HFFc6 (cell line): ENCODE data around the gene PCGF1. TPM values are rescaled to one million over a fixed set of nuclear protein-coding genes. Genes with fewer than 3 reads are reported as not detected.
A peak's percentile ranks its signal among the peaks of the same experiment; 100 is the strongest.

Source experiments
- DNase-seq: peaks from one replicate; pipeline ENCODE4 v3.0.0-alpha.2; 2018
- H3K27ac Mint-ChIP-seq: 2 replicates; pipeline ENCODE4 v1.8.0; 2020; ENCODE audit warnings: mild to moderate bottlenecking, mixed read lengths
- H3K27me3 Mint-ChIP-seq: 2 replicates; pipeline ENCODE4 v1.8.0; 2021; ENCODE audit warnings: mild to moderate bottlenecking, moderate library complexity, mixed read lengths; ENCODE audit not compliant: insufficient read depth
- H3K36me3 Mint-ChIP-seq: 2 replicates; pipeline ENCODE4 v1.8.0; 2021; ENCODE audit warnings: low read depth, mixed read lengths
- H3K4me1 Mint-ChIP-seq: 2 replicates; pipeline ENCODE4 v1.8.0; 2020; ENCODE audit warnings: low read depth, mixed read lengths
- H3K4me3 Mint-ChIP-seq: 2 replicates; pipeline ENCODE4 v1.8.0; 2020; ENCODE audit warnings: mild to moderate bottlenecking, moderate library complexity, mixed read lengths
- H3K9me3 Mint-ChIP-seq: 2 replicates; pipeline ENCODE4 v1.8.0; 2020; ENCODE audit warnings: mild to moderate bottlenecking, mixed read lengths
- long read RNA-seq: library from polyadenylated mRNA; unstranded; transcript quantifications from one replicate; pipeline ENCODE4 v2.0.0, GENCODE V29; 2019
- total RNA-seq, 6 experiments: library from RNA; stranded (reverse); fragmentation: NEBNext Ultra II Directional; extraction: Animal tissue kit (Norgen Biotek cat#: 25700); gene quantifications; 2 replicates in 1 of 6; 3 replicates in 5 of 6; pipeline ENCODE4 v1.2.3, GENCODE V29; 2021
- TF ChIP-seq, protein P1 (sequence below): fragments of 200-600 bp; sonication (generic); IDR thresholded peaks from 2 replicates; pipeline ENCODE4 v1.5.0; 2021; ENCODE audit warnings: antibody characterized with exemption, mild to moderate bottlenecking

PCGF1 gene
- total RNA-seq, result 10 to 100 TPM; 26.0 to 33.8 (median 29.3) TPM
- long read RNA-seq, transcript PCGF1-204 (8 exons, 1,056 nt), result minor isoform, 6 of 20 reads
- long read RNA-seq, transcript PCGF1-201 (9 exons, 1,792 nt), result major isoform, 7 of 20 reads
- long read RNA-seq, partial matches to known transcripts, result 3 of 20 reads
- long read RNA-seq, other reads (novel, unspliced or antisense), result 4 of 20 reads

- TF ChIP-seq, protein P1, sequence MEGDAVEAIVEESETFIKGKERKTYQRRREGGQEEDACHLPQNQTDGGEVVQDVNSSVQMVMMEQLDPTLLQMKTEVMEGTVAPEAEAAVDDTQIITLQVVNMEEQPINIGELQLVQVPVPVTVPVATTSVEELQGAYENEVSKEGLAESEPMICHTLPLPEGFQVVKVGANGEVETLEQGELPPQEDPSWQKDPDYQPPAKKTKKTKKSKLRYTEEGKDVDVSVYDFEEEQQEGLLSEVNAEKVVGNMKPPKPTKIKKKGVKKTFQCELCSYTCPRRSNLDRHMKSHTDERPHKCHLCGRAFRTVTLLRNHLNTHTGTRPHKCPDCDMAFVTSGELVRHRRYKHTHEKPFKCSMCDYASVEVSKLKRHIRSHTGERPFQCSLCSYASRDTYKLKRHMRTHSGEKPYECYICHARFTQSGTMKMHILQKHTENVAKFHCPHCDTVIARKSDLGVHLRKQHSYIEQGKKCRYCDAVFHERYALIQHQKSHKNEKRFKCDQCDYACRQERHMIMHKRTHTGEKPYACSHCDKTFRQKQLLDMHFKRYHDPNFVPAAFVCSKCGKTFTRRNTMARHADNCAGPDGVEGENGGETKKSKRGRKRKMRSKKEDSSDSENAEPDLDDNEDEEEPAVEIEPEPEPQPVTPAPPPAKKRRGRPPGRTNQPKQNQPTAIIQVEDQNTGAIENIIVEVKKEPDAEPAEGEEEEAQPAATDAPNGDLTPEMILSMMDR, result peak; percentile 70
- peak; percentile 95 for DNase-seq
- H3K9me3 Mint-ChIP-seq, result no peaks in the 10 kb centered on the region
- peak within 1 kb of the TSS; percentile 98 for H3K4me3 Mint-ChIP-seq
- H3K4me1 Mint-ChIP-seq, result peaks cover 69% of the 10 kb centered on the region
- H3K36me3 Mint-ChIP-seq, result peaks cover 22% of the 10 kb centered on the region
- H3K27ac Mint-ChIP-seq, result peak within 1 kb of the TSS; percentile 100
- H3K27me3 Mint-ChIP-seq, result peaks cover 15% of the 10 kb centered on the region
Measured at GRCh38 chr2:74507145-74507925, at the start of gene PCGF1. PCGF1 (minus strand) TSS chr2:74507695; CDS start chr2:74507668, 27 bp downstream.

DNA sequence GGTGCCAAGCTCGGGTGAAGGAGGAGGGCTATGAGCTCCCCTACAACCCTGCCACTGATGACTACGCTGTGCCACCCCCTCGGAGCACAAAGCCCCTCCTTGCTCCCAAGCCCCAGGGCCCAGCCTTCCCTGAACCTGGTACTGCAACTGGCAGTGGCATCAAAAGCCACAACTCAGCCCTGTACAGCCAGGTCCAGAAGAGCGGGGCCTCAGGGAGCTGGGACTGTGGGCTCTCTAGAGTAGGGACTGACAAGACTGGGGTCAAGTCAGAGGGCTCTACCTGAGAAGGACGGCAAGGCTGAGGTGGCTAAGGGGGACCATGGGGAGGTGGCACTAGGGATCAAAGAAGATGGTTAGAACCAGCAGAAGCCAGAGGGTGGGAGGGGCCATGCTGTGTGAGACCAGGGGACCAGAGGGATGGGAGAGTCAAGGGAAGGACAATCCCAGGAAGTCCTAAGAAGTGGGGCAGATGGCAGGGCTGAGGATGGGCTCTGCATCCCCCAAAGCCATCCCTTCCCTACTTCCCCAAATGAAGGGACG, 49.4 kb upstream of the PCGF1 start:
- no peak for DNase-seq
- TF ChIP-seq, protein P1, result no peak
- H3K4me3 Mint-ChIP-seq, result no peak overlapping the region
- peaks cover 5% of the 10 kb centered on the region for H3K27me3 Mint-ChIP-seq
- H3K9me3 Mint-ChIP-seq, result no peaks in the 10 kb centered on the region
- H3K27ac Mint-ChIP-seq, result no peak overlapping the region
- H3K4me1 Mint-ChIP-seq, result peaks cover 31% of the 10 kb centered on the region
- 0 out of 2 replicates have a peak, but pooled peaks cover 2% of the 10 kb centered on the region for H3K36me3 Mint-ChIP-seq

GRCh38 chr2:74556159-74556558, 48.7 kb upstream of the PCGF1 start:
- TF ChIP-seq, protein P1, result no peak
- H3K36me3 Mint-ChIP-seq, result peaks cover 9% of the 10 kb centered on the region
- no peak for DNase-seq
- no peak overlapping the region for H3K27ac Mint-ChIP-seq
- H3K9me3 Mint-ChIP-seq, result no peaks in the 10 kb centered on the region
- H3K4me1 Mint-ChIP-seq, result peaks cover 31% of the 10 kb centered on the region
- H3K4me3 Mint-ChIP-seq, result peak overlapping the region; percentile 50; the same call in 1 of the 2 replicates
- peaks cover 7% of the 10 kb centered on the region for H3K27me3 Mint-ChIP-seq

- H3K4me1 Mint-ChIP-seq, result peaks cover 30% of the 10 kb centered on the region
- H3K27ac Mint-ChIP-seq, result no peak overlapping the region
- peaks cover 10% of the 10 kb centered on the region for H3K36me3 Mint-ChIP-seq
- TF ChIP-seq, protein P1, result no peak
- DNase-seq, result no peak
- no peaks in the 10 kb centered on the region for H3K9me3 Mint-ChIP-seq
- H3K27me3 Mint-ChIP-seq, result peaks cover 7% of the 10 kb centered on the region
- H3K4me3 Mint-ChIP-seq, result peak overlapping the region; percentile 91
Measured at GRCh38 chr2:74555610-74556103, 48.2 kb upstream of the PCGF1 start.

- Mint-ChIP-seq H3K27ac (peak overlapping the region; percentile 76; the same call in 1 of the 2 replicates), H3K27me3 (peaks cover 7% of the 10 kb centered on the region), H3K4me3 (peak overlapping the region; percentile 91), H3K4me1 (peaks cover 30% of the 10 kb centered on the region), H3K36me3 (peaks cover 12% of the 10 kb centered on the region), H3K9me3 (no peaks in the 10 kb centered on the region)
- TF ChIP-seq, protein P1, result no peak
- no peak for DNase-seq
Measured at GRCh38 chr2:74554820-74555531, 47.5 kb upstream of the PCGF1 start.
